ENCODE measurements around the gene RAB35. TPM values are rescaled to one million over a fixed set of nuclear protein-coding genes. Genes with fewer than 3 reads are reported as not detected.

RAB35 gene
- total RNA-seq, 1 donor: 25.0 TPM

- Histone ChIP-seq H3K27ac (ENCODE audit: low read depth, low read length) (peak overlapping the region; percentile 58), H3K79me2 (ENCODE audit: insufficient read depth, low read length) (peaks cover 48% of the 10 kb centered on the region), H3K4me3 (ENCODE audit: insufficient read depth, low read length) (peak overlapping the region; percentile 75), H3K4me1 (ENCODE audit: insufficient read depth, low read length) (peaks cover 40% of the 10 kb centered on the region), H4K20me1 (ENCODE audit: insufficient read depth, low read length) (peaks cover 38% of the 10 kb centered on the region), H3K9me3 (ENCODE audit: low read depth, low read length) (no peaks in the 10 kb centered on the region), H2AFZ (ENCODE audit: low read length) (no peak overlapping the region), H3K4me2 (ENCODE audit: insufficient read depth, low read length) (peak overlapping the region; percentile 100), H3K27me3 (ENCODE audit: insufficient read depth, low read length) (no peaks in the 10 kb centered on the region), H3K36me3 (ENCODE audit: insufficient read depth, low read length) (peaks cover 4% of the 10 kb centered on the region)
- peak; percentile 65 for DNase-seq (ENCODE audit: insufficient read length, low spot score, missing footprints)
- TF ChIP-seq, protein P1, sequence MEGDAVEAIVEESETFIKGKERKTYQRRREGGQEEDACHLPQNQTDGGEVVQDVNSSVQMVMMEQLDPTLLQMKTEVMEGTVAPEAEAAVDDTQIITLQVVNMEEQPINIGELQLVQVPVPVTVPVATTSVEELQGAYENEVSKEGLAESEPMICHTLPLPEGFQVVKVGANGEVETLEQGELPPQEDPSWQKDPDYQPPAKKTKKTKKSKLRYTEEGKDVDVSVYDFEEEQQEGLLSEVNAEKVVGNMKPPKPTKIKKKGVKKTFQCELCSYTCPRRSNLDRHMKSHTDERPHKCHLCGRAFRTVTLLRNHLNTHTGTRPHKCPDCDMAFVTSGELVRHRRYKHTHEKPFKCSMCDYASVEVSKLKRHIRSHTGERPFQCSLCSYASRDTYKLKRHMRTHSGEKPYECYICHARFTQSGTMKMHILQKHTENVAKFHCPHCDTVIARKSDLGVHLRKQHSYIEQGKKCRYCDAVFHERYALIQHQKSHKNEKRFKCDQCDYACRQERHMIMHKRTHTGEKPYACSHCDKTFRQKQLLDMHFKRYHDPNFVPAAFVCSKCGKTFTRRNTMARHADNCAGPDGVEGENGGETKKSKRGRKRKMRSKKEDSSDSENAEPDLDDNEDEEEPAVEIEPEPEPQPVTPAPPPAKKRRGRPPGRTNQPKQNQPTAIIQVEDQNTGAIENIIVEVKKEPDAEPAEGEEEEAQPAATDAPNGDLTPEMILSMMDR (IDR thresholded peaks at IDR 0.05; ENCODE audit: extremely low read depth, low read depth, low read length): no peak
These were observed 1.4 kb upstream of the RAB35 start for GRCh38 chr12:120117961-120118320.

DNA sequence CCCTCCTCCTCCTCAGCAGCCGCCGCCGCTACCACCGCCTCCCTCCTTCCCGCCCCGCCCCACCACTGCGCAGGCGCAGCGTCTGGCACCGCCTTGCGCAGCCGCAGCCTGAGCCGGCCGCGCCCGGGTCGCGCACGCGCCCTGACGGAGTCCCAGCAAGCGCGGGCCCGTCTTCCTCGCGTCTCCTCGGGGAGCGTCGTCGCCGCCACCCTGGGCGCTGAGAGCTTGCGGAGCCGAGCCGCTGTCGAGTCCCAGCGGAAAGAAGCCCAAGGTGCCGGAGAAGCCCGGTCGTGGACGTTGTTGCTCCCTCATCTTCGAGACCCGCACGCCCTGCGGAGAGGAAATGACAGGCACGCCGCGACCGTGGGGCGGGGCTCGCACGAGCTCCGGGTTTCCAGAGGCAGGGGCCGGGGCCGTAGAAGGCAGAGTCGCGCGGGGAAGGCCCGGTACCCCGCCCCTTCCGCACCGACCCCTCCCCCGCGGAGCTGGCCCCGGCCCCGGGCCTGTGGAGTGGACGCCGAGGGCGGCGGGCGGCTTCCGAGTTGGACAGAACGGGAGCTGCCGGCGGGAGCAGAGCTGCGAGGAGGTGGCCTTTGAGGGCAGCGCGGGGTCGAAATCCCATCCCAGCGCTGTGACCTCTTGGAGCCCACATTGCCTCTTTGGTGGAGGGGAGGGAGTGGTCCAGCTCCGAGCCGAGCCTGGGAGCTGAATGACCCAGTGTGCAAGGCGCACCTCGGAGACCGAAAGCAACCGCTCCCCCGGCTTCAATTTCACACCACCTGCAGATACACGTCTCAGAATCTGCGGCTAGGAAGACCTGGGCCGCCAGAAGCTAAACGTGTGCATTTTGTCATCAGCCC lies 469 bp upstream of the RAB35 start:
- TF ChIP-seq, protein P1 (IDR thresholded peaks at IDR 0.05; ENCODE audit: extremely low read depth, low read depth, low read length): no peak
- H3K36me3 ChIP-seq (ENCODE audit: insufficient read depth, low read length): peaks cover 4% of the 10 kb centered on the region
- H3K4me2 ChIP-seq (ENCODE audit: insufficient read depth, low read length): peak overlapping the region; percentile 100
- peak overlapping the region; percentile 58 for H3K27ac ChIP-seq (ENCODE audit: low read depth, low read length)
- H3K79me2 ChIP-seq (ENCODE audit: insufficient read depth, low read length): peaks cover 56% of the 10 kb centered on the region
- H3K4me3 ChIP-seq (ENCODE audit: insufficient read depth, low read length): peak overlapping the region; percentile 75
- DNase-seq (ENCODE audit: insufficient read length, low spot score, missing footprints): peak; percentile 100
- H3K9me3 ChIP-seq (ENCODE audit: low read depth, low read length): no peaks in the 10 kb centered on the region
- peak overlapping the region; percentile 99 for H2AFZ ChIP-seq (ENCODE audit: low read length)
- no peaks in the 10 kb centered on the region for H3K27me3 ChIP-seq (ENCODE audit: insufficient read depth, low read length)
- H4K20me1 ChIP-seq (ENCODE audit: insufficient read depth, low read length): peaks cover 44% of the 10 kb centered on the region
- H3K4me1 ChIP-seq (ENCODE audit: insufficient read depth, low read length): peaks cover 40% of the 10 kb centered on the region

- DNase-seq (ENCODE audit: insufficient read length, low spot score, missing footprints): peak; percentile 83
- TF ChIP-seq, protein P1 (IDR thresholded peaks at IDR 0.05; ENCODE audit: extremely low read depth, low read depth, low read length): no peak
- peaks cover 4% of the 10 kb centered on the region for H3K36me3 ChIP-seq (ENCODE audit: insufficient read depth, low read length)
- peaks cover 53% of the 10 kb centered on the region for H4K20me1 ChIP-seq (ENCODE audit: insufficient read depth, low read length)
- peak overlapping the region; percentile 75 for H3K4me3 ChIP-seq (ENCODE audit: insufficient read depth, low read length)
- H3K4me1 ChIP-seq (ENCODE audit: insufficient read depth, low read length): peaks cover 40% of the 10 kb centered on the region
- peaks cover 68% of the 10 kb centered on the region for H3K79me2 ChIP-seq (ENCODE audit: insufficient read depth, low read length)
- H2AFZ ChIP-seq (ENCODE audit: low read length): no peak overlapping the region
- H3K27me3 ChIP-seq (ENCODE audit: insufficient read depth, low read length): no peaks in the 10 kb centered on the region
- peak overlapping the region; percentile 84 for H3K4me2 ChIP-seq (ENCODE audit: insufficient read depth, low read length)
- peak overlapping the region; percentile 44 for H3K27ac ChIP-seq (ENCODE audit: low read depth, low read length)
- no peaks in the 10 kb centered on the region for H3K9me3 ChIP-seq (ENCODE audit: low read depth, low read length)
These were observed 687 bp downstream of the RAB35 start for GRCh38 chr12:120115692-120116440.

DNA sequence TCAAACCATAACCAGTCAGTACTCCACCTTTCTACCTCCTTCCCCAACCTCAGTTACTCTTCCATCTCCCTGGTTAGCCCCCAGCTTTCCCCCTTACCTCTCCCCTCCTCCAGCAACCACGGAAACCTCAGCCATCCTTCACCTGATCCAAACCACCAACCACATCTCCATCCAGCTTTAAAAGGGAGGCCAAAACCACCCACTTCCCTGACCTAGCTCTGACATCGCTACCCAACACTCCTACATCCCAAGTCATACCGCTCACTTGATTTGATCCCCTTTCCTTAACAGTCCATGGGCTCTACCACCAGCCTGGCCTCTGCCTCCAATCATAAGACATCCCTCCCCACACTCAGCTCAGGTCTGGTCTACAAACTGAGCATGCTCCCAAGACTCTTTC lies 1.5 kb downstream of the RAB35 start:
- H3K27me3 ChIP-seq (ENCODE audit: insufficient read depth, low read length): no peaks in the 10 kb centered on the region
- no peak overlapping the region for H2AFZ ChIP-seq (ENCODE audit: low read length)
- H3K9me3 ChIP-seq (ENCODE audit: low read depth, low read length): no peaks in the 10 kb centered on the region
- H3K4me3 ChIP-seq (ENCODE audit: insufficient read depth, low read length): peak overlapping the region; percentile 75
- H3K4me2 ChIP-seq (ENCODE audit: insufficient read depth, low read length): peak overlapping the region; percentile 84
- peaks cover 61% of the 10 kb centered on the region for H4K20me1 ChIP-seq (ENCODE audit: insufficient read depth, low read length)
- peaks cover 4% of the 10 kb centered on the region for H3K36me3 ChIP-seq (ENCODE audit: insufficient read depth, low read length)
- peaks cover 76% of the 10 kb centered on the region for H3K79me2 ChIP-seq (ENCODE audit: insufficient read depth, low read length)
- H3K4me1 ChIP-seq (ENCODE audit: insufficient read depth, low read length): peaks cover 40% of the 10 kb centered on the region
- TF ChIP-seq, protein P1 (IDR thresholded peaks at IDR 0.05; ENCODE audit: extremely low read depth, low read depth, low read length): no peak
- peak; percentile 81 for DNase-seq (ENCODE audit: insufficient read length, low spot score, missing footprints)
- peak overlapping the region; percentile 44 for H3K27ac ChIP-seq (ENCODE audit: low read depth, low read length)
